Sigmoid colon (tissue), 4 donors: ENCODE results near the gene SRGAP2B.
"Not testable (repeated sequence)": the region's sequence is repeated elsewhere in the genome, so short reads cannot be mapped to it uniquely, and the experiment has no call there.

Source experiments
- CTCF ChIP-seq, 4 experiments: fragments of 450-650 bp in 3 of 4; fragments of 200-600 bp in 1 of 4; IDR thresholded peaks; one replicate each; pipeline ENCODE4 v1.5.1; 2016 to 2019; ENCODE audit warnings: antibody characterized with exemption in 4 of 4, mild to moderate bottlenecking in 3 of 4, moderate library complexity in 2 of 4
- POLR2A ChIP-seq, 2 donors: fragments of 450-650 bp; IDR thresholded peaks; one replicate each; pipeline ENCODE4 v1.6.1; 2016; ENCODE audit warnings: antibody characterized with exemption in 2 of 2, mild to moderate bottlenecking in 2 of 2, moderate library complexity in 2 of 2
- POLR2AphosphoS5 ChIP-seq, 4 donors: sonication (generic); formaldehyde crosslinking; IDR thresholded peaks; one replicate each; pipeline ENCODE4 v1.6.1; 2017; ENCODE audit warnings: antibody characterized with exemption in 4 of 4

DNA sequence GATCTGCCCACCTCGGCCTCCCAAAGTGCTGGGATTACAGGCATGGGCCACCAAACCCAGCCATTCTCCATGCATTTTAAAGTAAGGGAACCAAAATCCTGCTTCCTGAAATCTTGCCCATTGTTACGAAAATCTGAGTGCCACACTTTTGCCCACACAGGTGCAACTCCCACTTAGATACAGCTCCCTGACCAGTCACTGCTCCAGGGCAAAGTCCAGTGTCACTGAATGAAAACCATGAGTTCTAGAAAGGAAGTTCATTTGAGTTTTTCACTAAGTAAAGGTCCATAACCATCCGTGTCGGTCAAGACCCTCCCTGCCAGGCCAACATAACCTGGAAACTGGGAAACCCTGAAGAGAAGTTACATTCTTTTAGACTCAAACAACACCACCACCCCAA lies 67.9 kb downstream of the SRGAP2B start:
- not testable (repeated sequence) for TF ChIP-seq CTCF, POLR2A, POLR2AphosphoS5 (IDR thresholded peaks at IDR 0.05)
